Cardiac fibroblast (primary cell): ENCODE results near the gene PLEKHG3.

Source experiments
- DNase-seq, 2 donors: peaks; one replicate each; pipeline versions ENCODE4 v3.0.0 to v3.0.0-alpha.2; 2010; ENCODE audit warnings: low read depth in 2 of 2
- H3K4me3 ChIP-seq, 2 donors: replicated peaks in 1 of 2; 1 replicate in 1 of 2; 2 replicates in 1 of 2; pipeline ENCODE4 v1.5.1; 2011; ENCODE audit warnings: low read depth in 2 of 2, low read length in 2 of 2, mild to moderate bottlenecking in 2 of 2, moderate library complexity in 1 of 2
- TF ChIP-seq, protein P1 (sequence below): IDR thresholded peaks from one replicate; pipeline ENCODE4 v1.5.1; 2011; ENCODE audit warnings: low read depth, mild to moderate bottlenecking, low read length, inconsistent platforms

The PLEKHG3 gene

GRCh38 chr14:64718762-64719161, 14.5 kb downstream of the PLEKHG3 start:
- no peak for DNase-seq
- H3K4me3 ChIP-seq = no peak overlapping the region
- TF ChIP-seq, protein P1, sequence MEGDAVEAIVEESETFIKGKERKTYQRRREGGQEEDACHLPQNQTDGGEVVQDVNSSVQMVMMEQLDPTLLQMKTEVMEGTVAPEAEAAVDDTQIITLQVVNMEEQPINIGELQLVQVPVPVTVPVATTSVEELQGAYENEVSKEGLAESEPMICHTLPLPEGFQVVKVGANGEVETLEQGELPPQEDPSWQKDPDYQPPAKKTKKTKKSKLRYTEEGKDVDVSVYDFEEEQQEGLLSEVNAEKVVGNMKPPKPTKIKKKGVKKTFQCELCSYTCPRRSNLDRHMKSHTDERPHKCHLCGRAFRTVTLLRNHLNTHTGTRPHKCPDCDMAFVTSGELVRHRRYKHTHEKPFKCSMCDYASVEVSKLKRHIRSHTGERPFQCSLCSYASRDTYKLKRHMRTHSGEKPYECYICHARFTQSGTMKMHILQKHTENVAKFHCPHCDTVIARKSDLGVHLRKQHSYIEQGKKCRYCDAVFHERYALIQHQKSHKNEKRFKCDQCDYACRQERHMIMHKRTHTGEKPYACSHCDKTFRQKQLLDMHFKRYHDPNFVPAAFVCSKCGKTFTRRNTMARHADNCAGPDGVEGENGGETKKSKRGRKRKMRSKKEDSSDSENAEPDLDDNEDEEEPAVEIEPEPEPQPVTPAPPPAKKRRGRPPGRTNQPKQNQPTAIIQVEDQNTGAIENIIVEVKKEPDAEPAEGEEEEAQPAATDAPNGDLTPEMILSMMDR = no peak

- no peak for DNase-seq
- TF ChIP-seq, protein P1 = no peak
- no peak overlapping the region for H3K4me3 ChIP-seq
Observed at GRCh38 chr14:64719601-64720000, 15.4 kb downstream of the PLEKHG3 start.

- TF ChIP-seq, protein P1 = no peak
- H3K4me3 ChIP-seq = no peak overlapping the region
- DNase-seq = peak in 1 of 2 donors; percentile 86
Observed at GRCh38 chr14:64720131-64720576, 15.9 kb downstream of the PLEKHG3 start.

DNA sequence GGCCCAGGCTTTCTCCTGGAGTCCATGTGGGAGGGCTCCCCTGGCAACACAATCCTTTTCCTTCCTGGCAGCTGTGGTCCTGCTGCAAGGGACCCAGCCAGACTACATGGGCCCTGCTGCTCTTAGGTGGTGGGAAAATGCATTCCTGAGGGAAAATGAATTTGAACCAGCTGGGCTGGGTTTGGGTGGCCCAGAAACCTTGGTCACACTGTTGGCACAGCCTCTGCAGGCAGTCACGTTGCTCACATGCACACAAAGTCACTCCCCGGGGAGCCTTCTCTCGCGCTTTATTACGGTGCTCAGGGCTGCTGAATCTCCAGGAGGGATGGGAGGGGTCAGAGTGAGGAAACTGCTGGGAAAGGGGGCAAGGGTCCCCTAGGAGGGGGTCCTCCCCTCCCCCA, 17.2 kb downstream of the PLEKHG3 start:
- H3K4me3 ChIP-seq = no peak overlapping the region
- peak; percentile 62 to 70 for DNase-seq
- TF ChIP-seq, protein P1 = no peak

GRCh38 chr14:64721899-64722298, 17.7 kb downstream of the PLEKHG3 start:
- no peak overlapping the region for H3K4me3 ChIP-seq
- no peak for DNase-seq
- TF ChIP-seq, protein P1 = no peak

DNA sequence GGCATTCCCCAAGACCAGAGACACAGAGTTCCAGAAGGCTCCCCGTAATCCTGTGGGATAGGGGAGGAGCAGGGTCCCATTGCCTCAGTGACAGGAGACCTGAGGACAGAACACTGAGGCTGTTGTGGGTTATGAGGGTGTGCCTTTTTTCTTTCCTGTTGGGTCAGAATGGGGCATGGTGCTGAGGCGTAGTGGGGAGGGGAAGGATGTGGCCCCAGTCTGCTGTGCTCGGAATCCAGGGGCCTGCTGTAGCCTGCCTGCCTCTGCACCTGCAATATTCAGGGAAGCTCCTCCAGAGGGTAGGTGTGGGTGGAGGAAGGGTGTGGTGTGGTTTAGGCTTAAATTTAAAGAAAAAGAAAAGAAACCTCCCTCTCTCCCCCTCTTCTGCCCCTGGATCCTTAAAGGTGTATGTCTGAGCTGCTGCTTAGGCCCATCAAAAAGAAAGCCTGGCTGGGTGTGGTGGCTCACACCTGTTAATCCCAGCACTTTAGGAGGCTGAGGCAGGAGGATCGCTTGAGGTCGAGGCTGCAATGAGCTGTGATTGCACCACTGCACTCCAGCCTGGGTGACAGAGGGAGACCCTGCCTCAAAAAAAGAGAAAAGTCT, 18.7 kb downstream of the PLEKHG3 start:
- TF ChIP-seq, protein P1 = no peak
- DNase-seq = no peak
- no peak overlapping the region for H3K4me3 ChIP-seq
